ENCODE results near the gene WFIKKN2.

Gene WFIKKN2

GRCh38 chr17:50879086-50879485, 43.7 kb downstream of the WFIKKN2 start:
- DNase-seq (ENCODE audit: low read depth), result no peak

- no peak for DNase-seq (ENCODE audit: low read depth)
Observed at GRCh38 chr17:50881182-50881581, 45.8 kb downstream of the WFIKKN2 start.

GRCh38 chr17:50882851-50883250, 47.5 kb downstream of the WFIKKN2 start:
- no peak for DNase-seq (ENCODE audit: low read depth)

- DNase-seq (ENCODE audit: low read depth), result no peak
Observed at GRCh38 chr17:50883850-50884438, 48.6 kb downstream of the WFIKKN2 start.

DNA sequence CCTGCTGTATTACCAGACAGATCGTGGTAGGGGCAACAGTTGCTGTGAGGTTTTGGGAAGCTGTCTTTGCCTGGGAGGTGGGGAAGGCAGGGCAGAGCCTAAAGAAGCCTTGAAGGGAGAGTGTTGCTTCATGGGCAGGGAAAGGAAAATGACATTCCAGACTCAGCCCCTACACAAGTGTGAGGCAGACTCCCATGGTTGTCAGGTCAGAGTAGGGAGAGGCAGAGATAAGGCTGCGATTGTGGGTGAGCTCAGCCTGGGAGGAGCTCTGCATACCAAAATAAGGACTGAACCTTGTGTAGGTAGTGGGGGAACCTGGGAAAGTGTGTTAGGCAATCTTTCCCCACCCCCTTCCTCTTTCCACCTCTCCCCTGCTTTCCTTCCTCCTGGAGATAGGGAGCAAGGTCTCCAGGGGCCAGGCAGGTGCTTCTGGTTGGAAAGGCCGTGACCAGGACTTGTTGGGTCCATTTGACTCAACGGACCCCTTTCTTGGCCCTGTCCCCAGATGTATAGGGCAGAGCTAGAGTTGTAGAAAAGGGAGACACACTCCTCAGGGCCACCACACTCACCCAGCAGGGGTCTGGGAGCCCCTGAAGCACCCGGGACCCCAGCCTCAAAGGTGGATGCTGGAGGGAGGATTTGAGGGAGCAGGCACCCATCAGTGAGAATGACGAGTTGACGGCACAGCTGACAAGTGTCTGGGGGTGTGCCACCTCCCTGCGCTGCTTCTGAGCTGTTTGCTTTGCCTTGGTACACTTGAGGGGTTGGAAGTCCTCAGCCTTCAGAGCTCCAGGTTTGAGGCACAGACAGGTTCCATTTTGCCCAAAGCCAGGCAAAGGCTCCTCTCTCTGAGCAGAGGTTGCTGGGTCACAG, 49.3 kb downstream of the WFIKKN2 start:
- DNase-seq (ENCODE audit: low read depth), result no peak

DNA sequence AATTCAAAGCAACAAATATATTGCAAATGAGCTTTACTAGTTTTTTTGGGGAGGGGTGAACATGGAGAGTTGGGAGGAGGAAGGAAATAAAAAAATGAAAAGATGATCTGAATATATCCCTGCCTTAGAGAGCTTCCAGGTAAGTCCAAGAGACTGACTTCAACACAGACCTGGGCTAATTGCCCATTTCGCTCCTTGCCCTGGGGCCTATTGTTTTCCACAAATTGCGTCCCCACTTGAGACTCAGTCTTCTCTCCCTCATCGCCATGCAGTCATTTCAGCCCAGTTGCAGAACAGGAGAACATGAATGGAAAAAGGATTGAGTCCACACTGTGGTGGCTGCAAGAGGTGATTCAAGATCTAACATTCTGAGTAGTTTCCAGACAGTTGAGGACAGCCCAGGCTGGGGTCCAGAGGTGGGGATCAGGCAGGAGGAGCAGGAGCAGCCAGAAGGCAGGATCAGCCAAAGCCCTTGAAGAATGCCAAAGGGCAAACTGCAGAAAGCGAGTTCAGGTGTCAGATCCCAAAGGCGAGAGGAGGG, 52.4 kb downstream of the WFIKKN2 start:
- DNase-seq (ENCODE audit: low read depth), result no peak

DNA sequence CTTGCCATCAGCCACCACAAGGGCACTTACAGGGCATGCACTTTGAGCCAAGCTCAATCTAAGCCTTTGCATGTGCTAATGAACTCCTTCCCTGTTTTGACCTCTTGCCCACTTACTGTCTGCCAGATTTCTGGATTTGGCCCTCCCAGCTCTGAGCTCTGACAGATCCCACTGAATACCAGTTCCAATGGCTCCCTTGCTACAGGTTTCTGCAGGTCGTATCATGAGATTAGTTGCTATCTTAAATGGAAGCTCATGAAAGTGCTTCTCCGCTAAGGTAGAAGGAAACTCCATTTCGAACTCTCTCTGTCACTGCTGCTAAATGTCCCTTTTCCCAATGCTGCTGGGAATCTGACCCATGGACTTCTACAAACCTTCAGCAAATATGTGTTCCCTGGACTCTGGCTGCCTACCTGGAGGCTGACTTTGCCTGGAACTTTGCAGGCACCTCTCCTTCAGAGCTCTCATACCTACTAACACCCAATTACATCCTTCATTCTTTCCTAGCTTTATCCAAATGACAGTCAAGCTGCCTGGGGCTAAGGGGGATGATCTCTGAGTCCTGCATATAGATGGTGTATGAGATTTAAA, 54.2 kb downstream of the WFIKKN2 start:
- no peak for DNase-seq (ENCODE audit: low read depth)

GRCh38 chr17:50890675-50891516, 55.5 kb downstream of the WFIKKN2 start:
- DNase-seq (ENCODE audit: low read depth), result no peak

DNA sequence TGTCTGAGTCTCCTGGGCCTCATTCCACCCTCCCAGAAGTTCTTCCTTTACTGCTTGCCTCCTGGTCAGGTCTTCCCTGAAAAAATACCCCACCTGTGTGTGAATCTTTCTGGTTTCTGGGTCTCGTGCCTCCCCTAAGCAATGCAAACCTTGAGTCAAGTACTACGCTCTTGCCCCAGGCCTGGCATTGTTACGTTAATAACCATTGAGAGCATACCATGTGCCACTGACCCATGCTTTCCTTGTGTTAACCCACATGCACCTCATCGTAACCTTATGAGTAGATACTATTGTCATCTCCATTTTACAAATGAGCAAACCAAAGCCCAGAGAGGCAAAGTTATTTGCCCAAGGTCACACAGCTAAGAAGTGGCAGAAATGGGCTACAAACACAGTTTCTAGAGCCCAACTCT, 56.2 kb downstream of the WFIKKN2 start:
- no peak for DNase-seq (ENCODE audit: low read depth)

Measured in GM04504 (cell line).